ENCODE results near the gene EFEMP1. TPM values are rescaled to one million over a fixed set of nuclear protein-coding genes. Genes with fewer than 3 reads are reported as not detected.

EFEMP1 gene
- total and polyA plus RNA-seq, 9 of the 15 experiments (the other 6 are each of a cell fraction or from before 2014, with no cell fraction given), result 0.05 to 6.2 (median 0.22) TPM

- Histone ChIP-seq H3K4me1 (replicated peaks in 1 of 2; ENCODE audit: control insufficient read depth in 2 of 2, insufficient read depth in 2 of 2, low read length in 2 of 2) (peaks cover 0 to 3% of the 10 kb centered on the region in 2 experiments; a peak in 1 of 5 replicates), H4K20me1 (replicated peaks; ENCODE audit: control insufficient read depth, insufficient read depth, low read length) (no peaks in the 10 kb centered on the region), H3K9me1 (ENCODE audit: control insufficient read depth, insufficient read depth, low read length) (no peaks in the 10 kb centered on the region), H3K27me3 (ENCODE audit: control insufficient read depth in 2 of 2, insufficient read depth in 2 of 2, low read length in 2 of 2) (peaks cover 11 to 19% of the 10 kb centered on the region in 2 experiments; a peak in 4 of 5 replicates), H3K9ac (ENCODE audit: insufficient read depth in 1 of 2, low read depth in 2 of 2, low read length in 2 of 2) (no peak overlapping the region; a peak in 1 of 4 replicates), H3K36me3 (ENCODE audit: control insufficient read depth, insufficient read depth, low read length) (no peaks in the 10 kb centered on the region), H3K27ac (ENCODE audit: extremely low read depth, low read depth, low read length) (no peak overlapping the region), H3K79me2 (ENCODE audit: control insufficient read depth, insufficient read depth, low read length) (no peaks in the 10 kb centered on the region), H3K9me3 (replicated peaks; ENCODE audit: control insufficient read depth, insufficient read depth, low read depth, low read length) (no peaks in the 10 kb centered on the region), H2AFZ (ENCODE audit: low read depth, low read length) (no peak overlapping the region), H3K4me3 (no peak overlapping the region), H3K4me2 (ENCODE audit: insufficient read depth, low read length) (no peak overlapping the region)
- no peak for DNase-seq (ENCODE audit: extremely low read depth in 1 of 4, low spot score in 3 of 4)
- no TSS peak for BruUV-seq (replicated peaks)
- intact Hi-C loops (cut with micrococcal nuclease), result no loop called here
- no peak for ATAC-seq
- 6% methylated on average over 11 of the region's 11 CpGs for WGBS (ENCODE audit: insufficient coverage, low coverage, missing lambda C conversion rate)
- in situ Hi-C loops (cut with MboI), result no loop called here
- ChIA-PET POLR2A (interaction anchor here (1.4 to 2.4 kb wide), 2 partner anchors 9 to 14 kb away, joined by 5 to 6 read pairs; no protein-coding TSS in a partner anchor), CTCF (ENCODE audit: low intra/inter-chr PET ratio) (no interaction called here)
- TF ChIP-seq HNRNPUL1 (IDR thresholded peaks at IDR 0.05; ENCODE audit: low read length), result no peak
- TF ChIP-seq MEF2D (tag; conservative IDR thresholded peaks at IDR 0.05; ENCODE audit: low read depth), result no peak
- TF ChIP-seq ELF2 (CRISPR knock-in tag; IDR thresholded peaks at IDR 0.05), result no peak
- TF ChIP-seq PKNOX1 (IDR thresholded peaks at IDR 0.05), result no peak
- TF ChIP-seq ZNF184 (CRISPR knock-in tag; IDR thresholded peaks at IDR 0.05), result no peak
- TF ChIP-seq, protein P1, sequence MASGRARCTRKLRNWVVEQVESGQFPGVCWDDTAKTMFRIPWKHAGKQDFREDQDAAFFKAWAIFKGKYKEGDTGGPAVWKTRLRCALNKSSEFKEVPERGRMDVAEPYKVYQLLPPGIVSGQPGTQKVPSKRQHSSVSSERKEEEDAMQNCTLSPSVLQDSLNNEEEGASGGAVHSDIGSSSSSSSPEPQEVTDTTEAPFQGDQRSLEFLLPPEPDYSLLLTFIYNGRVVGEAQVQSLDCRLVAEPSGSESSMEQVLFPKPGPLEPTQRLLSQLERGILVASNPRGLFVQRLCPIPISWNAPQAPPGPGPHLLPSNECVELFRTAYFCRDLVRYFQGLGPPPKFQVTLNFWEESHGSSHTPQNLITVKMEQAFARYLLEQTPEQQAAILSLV (tag; IDR thresholded peaks at IDR 0.05), result no peak
- no peak for TF ChIP-seq PHB2 (IDR thresholded peaks at IDR 0.05; ENCODE audit: low read depth)
- no peak for TF ChIP-seq HNRNPH1 (optimal IDR thresholded peaks at IDR 0.05; ENCODE audit: low read depth, low read length)
- no peak for TF ChIP-seq ZNF311 (CRISPR knock-in tag; IDR thresholded peaks at IDR 0.05)
- no peak for TF ChIP-seq RCOR1 (IDR thresholded peaks at IDR 0.05; ENCODE audit: borderline replicate concordance in 1 of 2, low read depth in 2 of 2, low read length in 2 of 2)
- TF ChIP-seq, protein P2, sequence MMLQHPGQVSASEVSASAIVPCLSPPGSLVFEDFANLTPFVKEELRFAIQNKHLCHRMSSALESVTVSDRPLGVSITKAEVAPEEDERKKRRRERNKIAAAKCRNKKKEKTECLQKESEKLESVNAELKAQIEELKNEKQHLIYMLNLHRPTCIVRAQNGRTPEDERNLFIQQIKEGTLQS (IDR thresholded peaks at IDR 0.05), result no peak
- TF ChIP-seq, protein P2 (CRISPR knock-in tag; conservative IDR thresholded peaks at IDR 0.05), result no peak
- TF ChIP-seq, protein P3, sequence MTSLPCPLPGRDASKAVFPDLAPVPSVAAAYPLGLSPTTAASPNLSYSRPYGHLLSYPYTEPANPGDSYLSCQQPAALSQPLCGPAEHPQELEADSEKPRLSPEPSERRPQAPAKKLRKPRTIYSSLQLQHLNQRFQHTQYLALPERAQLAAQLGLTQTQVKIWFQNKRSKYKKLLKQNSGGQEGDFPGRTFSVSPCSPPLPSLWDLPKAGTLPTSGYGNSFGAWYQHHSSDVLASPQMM (CRISPR knock-in tag; IDR thresholded peaks at IDR 0.05), result no peak
- FAIRE-seq, result no peak
Observed at GRCh38 chr2:55917713-55918390, 5.7 kb downstream of the EFEMP1 start.

Measured in K562 (cell line).